Esophagus mucosa (tissue), 1 donor: Measurements from ENCODE around the gene NCOA1. TPM values are rescaled to one million over a fixed set of nuclear protein-coding genes. Genes with fewer than 3 reads are reported as not detected.
"Not testable (repeated sequence)": the region's sequence is repeated elsewhere in the genome, so short reads cannot be mapped to it uniquely, and the experiment has no call there.

Experiments used
- ATAC-seq: fragments of 200-7000 bp; cut with Tn5 transposase; one replicate; pipeline ENCODE4 v1.9.1; 2020
- total RNA-seq: library from RNA; stranded (reverse); gene quantifications from one replicate; pipeline ENCODE4 v1.2.4, GENCODE V29; 2023
- donor health status: DM: yes; HTN: yes; CAD: no.

NCOA1 gene
- total RNA-seq, 1 donor from 2014 or later: 27.9 TPM

GRCh38 chr2:24541621-24542020 is 50.6 kb downstream of the NCOA1 start:
- no peak for ATAC-seq

DNA sequence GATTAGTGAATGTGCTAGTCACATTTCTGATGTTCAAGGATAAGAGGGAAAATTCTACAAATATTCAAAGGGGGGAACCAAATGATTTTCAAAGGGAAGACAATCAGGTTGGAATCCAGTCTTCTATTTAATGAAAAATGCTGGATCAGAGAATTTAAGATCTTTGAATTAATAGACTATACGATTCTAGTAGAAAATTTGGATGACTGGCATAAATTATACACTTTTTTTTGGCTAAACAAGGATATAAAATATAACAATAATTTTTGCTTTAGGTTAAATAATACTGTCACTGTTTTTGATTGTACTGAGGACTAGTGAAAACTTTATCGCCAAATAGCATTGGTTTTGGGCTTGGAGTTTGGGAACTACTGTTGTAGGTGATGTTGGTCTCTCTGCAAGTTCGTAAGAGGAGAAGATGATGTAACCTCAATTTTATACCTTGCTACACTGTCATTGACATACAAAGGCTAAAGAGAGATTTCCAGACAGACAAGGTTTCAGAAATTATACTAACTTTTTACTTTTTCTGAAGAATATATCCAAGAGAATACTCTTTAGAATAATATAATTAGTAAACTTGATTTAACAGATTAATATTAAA is 51.3 kb downstream of the NCOA1 start:
- no peak for ATAC-seq

- no peak for ATAC-seq
Observed at GRCh38 chr2:24543252-24543651, 52.2 kb downstream of the NCOA1 start.

- ATAC-seq: no peak
Observed at GRCh38 chr2:24544456-24545115, 53.5 kb downstream of the NCOA1 start.

- ATAC-seq: no peak
Observed at GRCh38 chr2:24546669-24547068, 55.6 kb downstream of the NCOA1 start.

DNA sequence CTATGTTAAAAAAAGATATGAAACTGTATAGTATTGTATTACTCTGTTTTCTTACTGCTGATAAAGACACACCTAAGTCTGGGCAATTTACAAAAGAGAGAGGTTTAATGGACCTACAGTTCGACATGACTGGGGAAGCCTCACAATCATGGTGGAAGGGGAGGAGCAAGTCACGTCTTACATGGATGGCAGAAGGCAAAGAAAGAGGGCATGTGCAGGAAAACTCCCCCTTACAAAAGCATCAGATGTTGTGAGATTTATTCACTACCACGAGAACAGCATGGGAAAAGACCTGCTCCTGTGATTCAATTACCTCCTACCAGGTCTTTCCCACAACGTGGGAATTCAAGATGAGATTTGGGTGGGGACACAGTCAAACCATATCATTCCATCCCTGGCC is 57.0 kb downstream of the NCOA1 start:
- ATAC-seq: no peak

- ATAC-seq: not testable (repeated sequence)
Observed at GRCh38 chr2:24550301-24550700, 59.2 kb downstream of the NCOA1 start.

- no peak for ATAC-seq
Observed at GRCh38 chr2:24551016-24551415, 60.0 kb downstream of the NCOA1 start.

DNA sequence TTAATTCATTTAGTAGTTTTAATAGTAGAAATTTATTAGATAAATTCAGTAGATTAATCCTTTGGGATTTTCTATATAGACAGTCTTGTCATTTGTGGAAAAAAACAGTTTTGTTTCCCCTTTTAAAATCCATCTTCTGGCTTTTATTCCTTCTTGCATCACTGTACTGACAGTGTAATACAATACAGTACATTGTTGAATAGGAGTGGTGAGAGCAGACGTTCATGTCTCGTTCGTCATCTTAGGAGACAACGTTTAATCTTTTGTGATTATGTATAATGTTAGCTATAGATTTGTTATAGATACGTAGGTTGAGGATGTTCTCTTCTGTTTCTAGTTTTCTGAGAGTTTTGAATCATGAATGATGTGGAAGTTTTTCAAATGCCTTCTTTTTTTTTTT is 61.8 kb downstream of the NCOA1 start:
- ATAC-seq: no peak

- ATAC-seq: no peak
Observed at GRCh38 chr2:24558781-24559472, 67.9 kb downstream of the NCOA1 start.

GRCh38 chr2:24559473-24560113 is 68.5 kb downstream of the NCOA1 start:
- no peak for ATAC-seq

DNA sequence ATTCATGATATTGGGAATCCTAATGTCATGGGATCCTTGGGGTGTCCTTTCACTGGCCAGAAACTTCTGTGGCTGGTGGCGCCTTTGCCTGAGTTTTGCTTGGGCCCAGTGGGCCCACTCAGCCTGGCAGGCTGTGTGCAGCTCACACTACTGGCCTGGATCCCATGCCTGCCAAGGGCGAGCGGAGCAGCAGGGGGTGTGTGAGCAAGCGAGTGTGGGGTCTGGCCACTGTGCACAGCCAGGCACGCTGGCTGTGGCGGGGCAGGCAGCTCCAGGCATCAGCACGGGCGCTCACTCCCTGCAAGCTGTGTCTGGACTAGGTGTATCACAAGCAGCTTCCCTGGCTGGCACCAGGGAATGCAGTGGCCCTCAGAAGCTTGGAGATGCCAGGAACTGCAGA is 74.5 kb downstream of the NCOA1 start:
- no peak for ATAC-seq

DNA sequence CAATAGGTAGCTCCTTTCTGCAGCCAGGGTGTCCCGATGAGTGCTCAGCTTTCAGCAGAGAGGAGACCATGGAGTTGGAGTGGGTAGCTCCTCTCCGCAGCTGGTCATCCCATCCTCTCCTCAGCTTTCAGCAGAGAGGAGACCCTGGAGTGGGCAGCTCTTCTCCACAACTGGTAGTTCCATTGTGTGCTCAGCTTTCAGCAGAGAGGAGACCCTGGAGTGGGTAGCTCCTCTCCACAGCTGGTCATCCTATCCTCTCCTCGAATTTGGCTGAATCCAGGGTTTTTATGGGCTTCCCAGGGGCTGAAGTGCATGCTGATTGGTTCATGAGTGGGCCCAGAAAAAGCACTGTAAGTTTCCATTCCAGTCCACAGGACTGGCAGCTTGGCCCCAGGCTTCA is 75.2 kb downstream of the NCOA1 start:
- ATAC-seq: no peak

DNA sequence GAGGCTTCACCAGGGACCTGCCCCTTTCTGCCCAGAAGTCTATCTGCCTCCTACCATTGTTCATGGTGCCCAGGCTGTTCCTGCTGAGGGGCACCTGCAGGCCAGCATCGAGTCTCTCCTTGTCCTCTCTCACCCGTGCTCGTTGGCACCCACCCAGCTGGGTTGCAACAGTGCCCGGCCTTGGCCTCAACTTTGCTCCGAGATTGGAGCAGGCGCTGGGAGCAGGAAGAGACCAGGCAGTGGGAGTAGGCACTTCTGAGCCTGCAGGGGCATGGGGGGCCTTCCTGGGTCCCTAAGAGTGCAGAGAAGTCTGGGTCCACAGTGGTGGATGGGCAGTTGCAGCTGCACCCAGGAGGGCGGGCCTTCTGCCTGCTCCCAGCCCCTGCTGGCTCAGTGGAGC is 75.6 kb downstream of the NCOA1 start:
- ATAC-seq: no peak

DNA sequence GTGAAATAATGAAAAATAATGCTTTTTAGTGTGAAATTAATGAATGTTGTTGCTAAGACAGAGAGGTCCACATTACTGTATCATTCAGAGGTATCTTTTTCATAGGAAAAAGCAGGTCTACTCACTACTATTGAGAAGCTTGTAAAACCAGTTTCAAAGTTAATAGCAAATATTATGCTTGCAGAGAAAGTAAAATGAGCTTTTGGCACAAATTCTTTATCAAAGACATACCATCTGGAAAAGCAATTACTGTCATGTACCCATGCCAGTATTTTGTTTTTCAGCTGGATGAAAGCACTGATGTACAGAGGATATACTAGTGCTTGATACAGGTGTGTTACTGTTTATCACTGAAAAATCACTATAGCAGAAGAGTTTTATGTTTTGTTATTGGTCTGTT is 77.5 kb downstream of the NCOA1 start:
- ATAC-seq: no peak

DNA sequence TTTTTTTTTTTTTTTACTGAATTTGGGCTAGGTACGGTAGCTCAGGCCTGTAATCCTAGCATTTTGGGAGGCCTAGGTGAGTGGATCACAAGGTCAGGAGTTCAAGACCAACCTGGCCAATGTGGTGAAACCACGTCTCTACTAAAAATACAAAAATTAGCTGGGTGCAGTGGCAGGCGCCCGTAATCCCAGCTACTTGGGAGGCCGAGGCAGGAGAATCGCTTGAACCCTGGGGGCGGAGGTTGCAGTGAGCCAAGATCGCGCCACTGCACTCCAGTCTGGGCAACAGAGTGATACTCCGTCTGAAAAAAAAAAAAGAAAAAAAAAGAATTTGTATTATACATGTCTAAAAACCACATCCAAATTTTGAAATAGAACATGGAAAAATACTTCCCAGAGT is 78.5 kb downstream of the NCOA1 start:
- ATAC-seq: not testable (repeated sequence)

DNA sequence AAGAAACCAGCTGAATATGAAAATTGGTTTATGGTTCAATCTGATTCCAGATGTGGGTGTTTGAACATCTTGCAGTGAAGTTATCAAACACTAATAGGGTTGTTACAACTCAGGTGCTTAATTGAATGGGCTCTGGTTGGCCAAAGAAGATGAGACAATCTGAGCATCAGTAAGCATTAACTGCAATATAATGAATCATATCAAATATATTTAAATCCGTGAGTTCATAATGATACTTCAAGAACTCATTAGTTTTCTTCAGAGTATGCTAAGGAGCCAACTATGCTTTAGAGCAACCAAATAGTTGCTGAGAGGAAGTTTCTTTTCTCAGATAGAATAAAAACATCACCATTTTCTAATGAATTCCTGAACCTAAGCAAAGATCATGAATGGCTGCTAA is 79.2 kb downstream of the NCOA1 start:
- ATAC-seq: no peak

DNA sequence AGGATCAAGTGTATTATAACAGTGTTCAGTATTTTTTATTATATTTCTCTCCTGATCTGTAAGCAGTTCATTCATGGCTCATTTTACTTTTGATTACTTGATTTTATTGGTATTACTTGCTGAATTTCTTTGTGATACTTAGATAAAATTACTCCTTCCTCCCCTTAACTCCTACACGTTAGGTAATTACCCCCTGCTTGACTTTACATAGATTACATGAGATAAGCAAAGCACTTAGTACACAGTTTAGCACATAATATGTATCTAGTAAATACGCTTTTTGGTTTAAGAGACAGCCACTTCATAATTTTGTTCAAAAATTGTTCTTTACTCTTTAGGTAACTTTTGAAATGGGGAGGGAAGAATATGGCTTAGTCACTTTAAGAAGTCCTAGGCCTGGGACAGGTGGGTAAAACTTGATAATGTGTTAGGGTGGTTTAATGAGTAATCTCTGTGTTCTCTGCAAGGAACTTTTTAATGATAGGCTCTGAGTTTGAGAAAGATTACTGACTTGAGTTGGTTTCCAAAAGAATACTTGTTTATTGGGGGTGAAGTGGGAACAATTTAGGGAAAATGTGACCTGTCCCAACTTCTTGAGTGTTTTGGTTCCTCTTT is 80.9 kb downstream of the NCOA1 start:
- ATAC-seq: no peak

- ATAC-seq: no peak
Observed at GRCh38 chr2:24576146-24576545, 85.1 kb downstream of the NCOA1 start.

GRCh38 chr2:24576617-24577016 is 85.6 kb downstream of the NCOA1 start:
- no peak for ATAC-seq

DNA sequence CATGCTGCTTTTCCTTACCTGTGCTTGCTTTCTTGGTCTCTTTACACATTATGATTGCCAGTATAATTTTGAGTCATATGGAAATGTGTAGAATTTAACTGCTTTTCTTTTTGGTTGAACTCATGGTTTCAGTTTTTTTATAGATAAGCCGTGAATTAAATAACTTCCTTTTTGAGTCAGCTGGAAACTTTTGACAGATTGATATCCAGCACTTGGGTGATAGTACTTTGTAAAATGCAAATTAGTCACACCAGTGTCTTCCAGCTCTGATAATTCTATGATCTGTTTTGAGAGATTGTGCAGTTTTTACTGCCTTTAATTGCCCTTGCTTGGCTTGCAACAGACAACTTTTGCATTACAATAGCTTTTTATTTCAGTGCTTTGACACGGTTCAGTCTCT is 86.4 kb downstream of the NCOA1 start:
- ATAC-seq: no peak

- ATAC-seq: no peak
Observed at GRCh38 chr2:24579053-24579803, 88.2 kb downstream of the NCOA1 start.
